Osteoblast (primary cell): ENCODE data around the gene TNPO2. TPM values are rescaled to one million over a fixed set of nuclear protein-coding genes. Genes with fewer than 3 reads are reported as not detected.

Experiments
- DNase-seq: peaks from one replicate; pipeline ENCODE4 v3.0.0; 2011; ENCODE audit warnings: low spot score, mixed read lengths; ENCODE audit not compliant: insufficient read length; ENCODE audit errors: missing footprints
- H2AFZ ChIP-seq: 2 replicates; pipeline ENCODE4 v1.6.0; 2011; ENCODE audit warnings: mild to moderate bottlenecking, low read length
- H3K27ac ChIP-seq: 2 replicates; pipeline ENCODE4 v1.5.1; 2011; ENCODE audit warnings: mild to moderate bottlenecking, low read depth, low read length, moderate library complexity
- H3K27me3 ChIP-seq: 2 replicates; pipeline ENCODE4 v1.6.0; 2012; ENCODE audit warnings: mild to moderate bottlenecking, control low read depth, inconsistent platforms, low read length, moderate library complexity; ENCODE audit not compliant: insufficient read depth
- H3K36me3 ChIP-seq: 2 replicates; pipeline ENCODE4 v1.5.1; 2011; ENCODE audit warnings: mild to moderate bottlenecking, low read length, control low read depth, moderate library complexity; ENCODE audit not compliant: insufficient read depth
- H3K4me1 ChIP-seq: 2 replicates; pipeline ENCODE4 v1.5.1; 2011; ENCODE audit warnings: mild to moderate bottlenecking, low read length, control low read depth, moderate library complexity; ENCODE audit not compliant: insufficient read depth
- H3K4me2 ChIP-seq: 2 replicates; pipeline ENCODE4 v1.6.0; 2011; ENCODE audit warnings: mild to moderate bottlenecking, low read length; ENCODE audit not compliant: insufficient read depth
- H3K4me3 ChIP-seq: fragments of 200-600 bp; sonication (generic); 3 replicates; pipeline ENCODE4 v1.5.1; 2012; ENCODE audit warnings: mild to moderate bottlenecking, low read length, inconsistent platforms; ENCODE audit not compliant: insufficient read depth
- H3K79me2 ChIP-seq: 2 replicates; pipeline ENCODE4 v1.6.0; 2012; ENCODE audit warnings: mild to moderate bottlenecking, low read length, control low read depth, inconsistent platforms; ENCODE audit not compliant: insufficient read depth
- H3K9me3 ChIP-seq: 2 replicates; pipeline ENCODE4 v1.5.1; 2011; ENCODE audit warnings: low read depth, low read length, control low read depth
- H4K20me1 ChIP-seq: 2 replicates; pipeline ENCODE4 v1.6.0; 2012; ENCODE audit warnings: mild to moderate bottlenecking, low read length, control low read depth; ENCODE audit not compliant: insufficient read depth
- total RNA-seq: library from RNA; depleted of rRNA; stranded (reverse); fragments of >200 nt; gene quantifications from 2 replicates; pipeline ENCODE4 v1.2.3, GENCODE V29; 2012
- TF ChIP-seq, protein P1 (sequence below): IDR thresholded peaks from 2 replicates; pipeline ENCODE4 v1.5.1; 2011; ENCODE audit warnings: mild to moderate bottlenecking, low read depth, low read length, moderate library complexity; ENCODE audit errors: extremely low read depth

The TNPO2 gene
- total RNA-seq, 1 donor: 36.6 TPM

- no peak overlapping the region for H2AFZ ChIP-seq
- no peak overlapping the region for H3K27ac ChIP-seq
- no peaks in the 10 kb centered on the region for H3K4me1 ChIP-seq
- TF ChIP-seq, protein P1, sequence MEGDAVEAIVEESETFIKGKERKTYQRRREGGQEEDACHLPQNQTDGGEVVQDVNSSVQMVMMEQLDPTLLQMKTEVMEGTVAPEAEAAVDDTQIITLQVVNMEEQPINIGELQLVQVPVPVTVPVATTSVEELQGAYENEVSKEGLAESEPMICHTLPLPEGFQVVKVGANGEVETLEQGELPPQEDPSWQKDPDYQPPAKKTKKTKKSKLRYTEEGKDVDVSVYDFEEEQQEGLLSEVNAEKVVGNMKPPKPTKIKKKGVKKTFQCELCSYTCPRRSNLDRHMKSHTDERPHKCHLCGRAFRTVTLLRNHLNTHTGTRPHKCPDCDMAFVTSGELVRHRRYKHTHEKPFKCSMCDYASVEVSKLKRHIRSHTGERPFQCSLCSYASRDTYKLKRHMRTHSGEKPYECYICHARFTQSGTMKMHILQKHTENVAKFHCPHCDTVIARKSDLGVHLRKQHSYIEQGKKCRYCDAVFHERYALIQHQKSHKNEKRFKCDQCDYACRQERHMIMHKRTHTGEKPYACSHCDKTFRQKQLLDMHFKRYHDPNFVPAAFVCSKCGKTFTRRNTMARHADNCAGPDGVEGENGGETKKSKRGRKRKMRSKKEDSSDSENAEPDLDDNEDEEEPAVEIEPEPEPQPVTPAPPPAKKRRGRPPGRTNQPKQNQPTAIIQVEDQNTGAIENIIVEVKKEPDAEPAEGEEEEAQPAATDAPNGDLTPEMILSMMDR: no peak
- H3K4me2 ChIP-seq: no peak overlapping the region
- H3K27me3 ChIP-seq: no peaks in the 10 kb centered on the region
- H3K36me3 ChIP-seq: peaks cover 59% of the 10 kb centered on the region
- H3K4me3 ChIP-seq: no peak overlapping the region
- peak; percentile 31 for DNase-seq
- peaks cover 21% of the 10 kb centered on the region for H3K79me2 ChIP-seq
- no peaks in the 10 kb centered on the region for H3K9me3 ChIP-seq
- peaks cover 31% of the 10 kb centered on the region for H4K20me1 ChIP-seq
These were observed 46.8 kb downstream of the TNPO2 start for GRCh38 chr19:12676928-12677327.

DNA sequence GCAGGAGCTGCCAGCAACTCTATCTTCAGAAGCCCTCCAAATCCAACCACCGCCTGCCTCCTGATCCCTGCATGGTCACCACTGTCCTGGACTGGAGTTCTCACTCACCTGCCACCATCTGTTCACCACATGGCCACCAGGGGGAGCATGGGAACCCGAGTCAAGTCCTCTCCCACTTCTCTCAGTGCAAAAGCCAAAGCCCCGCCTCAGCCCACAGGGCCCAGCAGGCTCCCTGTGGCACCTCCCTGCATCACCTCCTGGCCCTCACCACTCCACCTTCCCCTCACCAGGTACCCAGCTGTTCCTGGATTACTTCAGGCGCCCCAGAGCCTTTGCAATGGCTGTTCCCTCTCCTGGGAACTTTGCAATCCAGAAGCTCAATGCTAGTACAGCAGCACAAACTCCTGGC lies 47.3 kb downstream of the TNPO2 start:
- no peak overlapping the region for H2AFZ ChIP-seq
- peaks cover 59% of the 10 kb centered on the region for H3K36me3 ChIP-seq

GRCh38 chr19:12675940-12676339 lies 47.8 kb downstream of the TNPO2 start:
- DNase-seq: peak; percentile 55
- Histone ChIP-seq H3K4me1 (no peaks in the 10 kb centered on the region), H3K27me3 (no peaks in the 10 kb centered on the region), H2AFZ (no peak overlapping the region), H3K79me2 (peaks cover 21% of the 10 kb centered on the region), H3K27ac (no peak overlapping the region), H4K20me1 (peaks cover 31% of the 10 kb centered on the region), H3K4me3 (no peak overlapping the region), H3K36me3 (peaks cover 59% of the 10 kb centered on the region), H3K4me2 (no peak overlapping the region), H3K9me3 (no peaks in the 10 kb centered on the region)
- TF ChIP-seq, protein P1: no peak

More for the DNA sequence above, 47.3 kb downstream of the TNPO2 start:
- peaks cover 31% of the 10 kb centered on the region for H4K20me1 ChIP-seq
- DNase-seq: peak; percentile 95
- H3K4me2 ChIP-seq: no peak overlapping the region
- TF ChIP-seq, protein P1: peak; percentile 88
- H3K9me3 ChIP-seq: no peaks in the 10 kb centered on the region
- no peaks in the 10 kb centered on the region for H3K4me1 ChIP-seq
- no peaks in the 10 kb centered on the region for H3K27me3 ChIP-seq
- H3K79me2 ChIP-seq: peaks cover 21% of the 10 kb centered on the region
- no peak overlapping the region for H3K4me3 ChIP-seq
- no peak overlapping the region for H3K27ac ChIP-seq

GRCh38 chr19:12675399-12675798 lies 48.3 kb downstream of the TNPO2 start:
- Histone ChIP-seq H4K20me1 (peaks cover 31% of the 10 kb centered on the region), H3K27ac (no peak overlapping the region), H3K79me2 (peaks cover 25% of the 10 kb centered on the region), H3K36me3 (peaks cover 59% of the 10 kb centered on the region), H3K4me2 (no peak overlapping the region), H3K9me3 (no peaks in the 10 kb centered on the region), H3K4me1 (peaks cover 4% of the 10 kb centered on the region), H2AFZ (no peak overlapping the region), H3K4me3 (no peak overlapping the region), H3K27me3 (no peaks in the 10 kb centered on the region)
- peak; percentile 31 for DNase-seq
- TF ChIP-seq, protein P1: no peak
